Measurements from ENCODE around the gene PTPN9.

DNA sequence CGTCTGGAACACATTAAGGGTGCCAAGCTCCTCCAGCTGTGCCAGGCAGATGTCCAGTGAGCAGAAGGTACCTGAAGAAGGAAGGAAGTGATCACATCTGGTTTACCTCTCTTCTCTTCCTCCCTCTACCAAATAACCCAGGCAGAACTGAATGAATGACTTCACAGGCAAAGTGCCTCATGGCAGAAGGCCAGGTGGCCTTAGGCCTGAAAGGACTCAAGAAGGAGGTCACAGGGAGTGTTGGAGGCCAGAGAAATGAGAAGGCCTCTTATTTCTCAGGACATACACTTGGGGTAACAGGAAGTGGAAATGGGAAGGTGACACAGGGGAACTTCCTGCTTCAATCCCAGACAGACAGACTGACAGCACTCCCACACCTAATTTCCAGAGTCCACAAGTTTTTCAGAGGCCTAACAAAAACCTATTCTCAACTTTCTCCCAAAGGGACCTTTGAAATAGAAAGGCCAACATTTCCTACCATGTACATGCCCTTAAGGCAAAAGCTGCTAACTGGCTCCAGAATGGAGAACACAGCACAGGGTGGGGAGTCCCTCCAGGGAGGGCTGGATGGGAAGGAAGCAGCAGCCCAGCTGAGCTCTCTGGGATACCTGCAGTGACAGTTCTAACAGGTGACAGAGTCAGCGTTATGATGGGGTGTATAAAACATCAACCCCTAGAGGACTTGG, 110.1 kb downstream of the PTPN9 start:
- TF ChIP-seq, protein P1, sequence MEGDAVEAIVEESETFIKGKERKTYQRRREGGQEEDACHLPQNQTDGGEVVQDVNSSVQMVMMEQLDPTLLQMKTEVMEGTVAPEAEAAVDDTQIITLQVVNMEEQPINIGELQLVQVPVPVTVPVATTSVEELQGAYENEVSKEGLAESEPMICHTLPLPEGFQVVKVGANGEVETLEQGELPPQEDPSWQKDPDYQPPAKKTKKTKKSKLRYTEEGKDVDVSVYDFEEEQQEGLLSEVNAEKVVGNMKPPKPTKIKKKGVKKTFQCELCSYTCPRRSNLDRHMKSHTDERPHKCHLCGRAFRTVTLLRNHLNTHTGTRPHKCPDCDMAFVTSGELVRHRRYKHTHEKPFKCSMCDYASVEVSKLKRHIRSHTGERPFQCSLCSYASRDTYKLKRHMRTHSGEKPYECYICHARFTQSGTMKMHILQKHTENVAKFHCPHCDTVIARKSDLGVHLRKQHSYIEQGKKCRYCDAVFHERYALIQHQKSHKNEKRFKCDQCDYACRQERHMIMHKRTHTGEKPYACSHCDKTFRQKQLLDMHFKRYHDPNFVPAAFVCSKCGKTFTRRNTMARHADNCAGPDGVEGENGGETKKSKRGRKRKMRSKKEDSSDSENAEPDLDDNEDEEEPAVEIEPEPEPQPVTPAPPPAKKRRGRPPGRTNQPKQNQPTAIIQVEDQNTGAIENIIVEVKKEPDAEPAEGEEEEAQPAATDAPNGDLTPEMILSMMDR (IDR thresholded peaks at IDR 0.05): no peak
- TF ChIP-seq EZH2 (IDR thresholded peaks at IDR 0.05) (no peak), EZH2phosphoT487 (IDR thresholded peaks at IDR 0.05) (no peak)

All from neural progenitor cell (in vitro differentiated cells).